Measurements from ENCODE around the gene CDYL.

- TF ChIP-seq CTCF (conservative IDR thresholded peaks at IDR 0.05; ENCODE audit: low read depth, low read length), result no peak
- no peak for TF ChIP-seq CHD1 (IDR thresholded peaks at IDR 0.05; ENCODE audit: low read depth, low read length)
Measured at GRCh38 chr6:4780360-4780812, 4.2 kb downstream of the CDYL start.

All from IMR-90 (cell line).